Upper lobe of left lung (tissue), 4 donors: ENCODE measurements around the gene STAP2.

Experiments used
- EP300 ChIP-seq, 4 donors: sonication (generic); formaldehyde crosslinking; IDR thresholded peaks; one replicate each; pipeline ENCODE4 v1.5.1; 2017; ENCODE audit warnings: antibody characterized with exemption in 4 of 4, control low read depth in 2 of 4
- POLR2A ChIP-seq, 4 donors: fragments of 450-650 bp; IDR thresholded peaks; one replicate each; pipeline ENCODE4 v1.5.1; 2016 to 2017; ENCODE audit warnings: antibody characterized with exemption in 4 of 4, mild to moderate bottlenecking in 2 of 4
- POLR2AphosphoS5 ChIP-seq, 2 donors: sonication (generic); formaldehyde crosslinking; IDR thresholded peaks; one replicate each; pipeline ENCODE4 v1.5.1; 2017; ENCODE audit warnings: antibody characterized with exemption in 2 of 2
- TF ChIP-seq, protein P1 (sequence below), 6 experiments: fragments of 450-650 bp in 4 of 6; fragments of 200-600 bp in 2 of 6; sonication (generic) in 2 of 6; IDR thresholded peaks; one replicate each; pipeline ENCODE4 v1.5.1; 2016 to 2019; ENCODE audit warnings: antibody characterized with exemption in 6 of 6

DNA sequence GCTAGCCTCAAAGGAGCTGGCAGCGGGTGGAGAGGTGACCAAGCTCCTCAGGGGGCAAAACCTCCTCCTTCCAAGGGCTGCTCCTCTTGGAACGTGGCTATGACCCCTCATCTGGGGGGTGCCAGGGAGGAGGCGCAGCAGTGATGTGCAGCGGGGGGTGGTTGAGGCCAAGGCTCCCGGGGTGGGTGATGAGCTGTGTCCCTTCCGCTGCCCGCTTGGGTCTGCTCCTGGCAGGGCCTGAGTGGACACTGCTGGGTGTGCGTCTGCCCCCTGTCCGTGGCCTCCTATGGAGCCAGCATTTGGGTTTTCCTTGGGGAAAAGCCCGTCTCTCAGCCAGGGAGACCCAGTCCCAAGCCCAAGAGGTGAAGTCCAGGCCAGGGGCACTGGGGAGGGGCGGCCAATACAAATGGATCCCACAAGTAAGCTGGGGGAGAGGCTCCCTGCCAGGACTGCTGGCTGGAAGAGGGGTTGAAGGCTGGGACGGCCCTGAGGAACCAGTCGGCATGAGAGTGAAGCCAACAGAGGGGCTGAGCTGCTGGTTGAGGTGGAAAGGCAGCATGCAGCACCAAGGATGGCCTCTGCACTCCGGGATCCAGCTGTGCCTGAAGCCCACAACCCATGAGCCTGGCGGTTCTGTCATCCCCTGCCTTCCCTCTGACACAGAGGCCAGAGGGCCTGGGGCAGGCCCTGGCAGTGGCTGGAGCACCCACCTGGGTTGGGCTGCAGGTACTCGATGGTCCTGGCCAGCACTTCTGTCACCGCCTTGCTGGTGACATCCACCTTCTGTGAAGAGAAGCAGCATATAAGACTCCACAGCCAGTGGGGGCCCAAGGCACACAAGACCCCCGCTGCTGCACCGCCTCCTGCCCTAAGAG lies 27.4 kb upstream of the STAP2 start:
- TF ChIP-seq EP300 (IDR thresholded peaks at IDR 0.05): no peak
- TF ChIP-seq, protein P1, sequence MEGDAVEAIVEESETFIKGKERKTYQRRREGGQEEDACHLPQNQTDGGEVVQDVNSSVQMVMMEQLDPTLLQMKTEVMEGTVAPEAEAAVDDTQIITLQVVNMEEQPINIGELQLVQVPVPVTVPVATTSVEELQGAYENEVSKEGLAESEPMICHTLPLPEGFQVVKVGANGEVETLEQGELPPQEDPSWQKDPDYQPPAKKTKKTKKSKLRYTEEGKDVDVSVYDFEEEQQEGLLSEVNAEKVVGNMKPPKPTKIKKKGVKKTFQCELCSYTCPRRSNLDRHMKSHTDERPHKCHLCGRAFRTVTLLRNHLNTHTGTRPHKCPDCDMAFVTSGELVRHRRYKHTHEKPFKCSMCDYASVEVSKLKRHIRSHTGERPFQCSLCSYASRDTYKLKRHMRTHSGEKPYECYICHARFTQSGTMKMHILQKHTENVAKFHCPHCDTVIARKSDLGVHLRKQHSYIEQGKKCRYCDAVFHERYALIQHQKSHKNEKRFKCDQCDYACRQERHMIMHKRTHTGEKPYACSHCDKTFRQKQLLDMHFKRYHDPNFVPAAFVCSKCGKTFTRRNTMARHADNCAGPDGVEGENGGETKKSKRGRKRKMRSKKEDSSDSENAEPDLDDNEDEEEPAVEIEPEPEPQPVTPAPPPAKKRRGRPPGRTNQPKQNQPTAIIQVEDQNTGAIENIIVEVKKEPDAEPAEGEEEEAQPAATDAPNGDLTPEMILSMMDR (IDR thresholded peaks at IDR 0.05): no peak
- TF ChIP-seq POLR2AphosphoS5 (IDR thresholded peaks at IDR 0.05): no peak
- TF ChIP-seq POLR2A (IDR thresholded peaks at IDR 0.05): no peak
